ENCODE measurements around the gene UBXN10.

GRCh38 chr1:20189664-20190063, 3.8 kb downstream of the UBXN10 start:
- TF ChIP-seq POLR2AphosphoS5 (IDR thresholded peaks at IDR 0.05; ENCODE audit: low read depth, low read length) (no peak), POLR2A (IDR thresholded peaks at IDR 0.05; ENCODE audit: low read depth, low read length) (no peak)

Data from GM12892 (cell line).